DOHH2 (cell line): Measurements from ENCODE around the gene LAMA5.

Experiments
- H3F3A ChIP-seq: fragments of 200-600 bp; sonication (generic), shearing (Covaris generic); 2 replicates; pipeline ENCODE4 v1.6.0; 2016; ENCODE audit warnings: antibody characterized with exemption, mild to moderate bottlenecking; ENCODE audit not compliant: control insufficient read depth, insufficient read depth
- H3K27ac ChIP-seq: fragments of 200-600 bp; sonication (generic); 2 replicates; pipeline ENCODE4 v1.5.1; 2014; ENCODE audit warnings: low read depth, mild to moderate bottlenecking, low read length, moderate library complexity
- H3K27me3 ChIP-seq: fragments of 200-600 bp; sonication (generic); 2 replicates; pipeline ENCODE4 v1.6.1; 2014; ENCODE audit warnings: mild to moderate bottlenecking, low read length, mixed read lengths; ENCODE audit not compliant: control insufficient read depth
- H3K36me3 ChIP-seq: fragments of 200-600 bp; sonication (generic); 2 replicates; pipeline ENCODE4 v1.6.1; 2014; ENCODE audit warnings: mild to moderate bottlenecking, low read length, moderate library complexity, mixed read lengths; ENCODE audit not compliant: control insufficient read depth
- H3K4me1 ChIP-seq: fragments of 200-600 bp; sonication (generic); 2 replicates; pipeline ENCODE4 v1.6.1; 2014; ENCODE audit warnings: mild to moderate bottlenecking, low read length, mixed read lengths; ENCODE audit not compliant: control insufficient read depth
- H3K4me2 ChIP-seq: fragments of 200-600 bp; sonication (generic); 2 replicates; pipeline ENCODE4 v1.6.0; 2014; ENCODE audit warnings: mild to moderate bottlenecking, low read length, moderate library complexity
- H3K4me3 ChIP-seq: fragments of 200-600 bp; sonication (generic); 2 replicates; pipeline ENCODE4 v1.5.1; 2014; ENCODE audit warnings: mild to moderate bottlenecking, low read length, mixed read lengths
- H3K79me2 ChIP-seq: fragments of 200-600 bp; sonication (generic); 2 replicates; pipeline ENCODE4 v1.6.1; 2014; ENCODE audit warnings: mild to moderate bottlenecking, low read length, mixed read lengths; ENCODE audit not compliant: control insufficient read depth
- H3K9me2 ChIP-seq: fragments of 200-600 bp; sonication (generic); replicated peaks from 2 replicates; pipeline ENCODE4 v1.6.1; 2014; ENCODE audit warnings: mild to moderate bottlenecking, low read length, mixed read lengths; ENCODE audit not compliant: control insufficient read depth
- H3K9me3 ChIP-seq: fragments of 200-600 bp; sonication (generic); 2 replicates; pipeline ENCODE4 v1.6.1; 2014; ENCODE audit warnings: antibody characterized with exemption, low read length, mixed read lengths; ENCODE audit not compliant: control insufficient read depth, insufficient read depth
- H4K20me1 ChIP-seq: fragments of 200-600 bp; sonication (generic); 2 replicates; pipeline ENCODE4 v1.6.0; 2014; ENCODE audit warnings: low read depth, mild to moderate bottlenecking, antibody characterized with exemption, low read length, moderate library complexity; ENCODE audit not compliant: control insufficient read depth, insufficient read depth
- EZH2phosphoT487 ChIP-seq: fragments of 200-600 bp; sonication (generic); IDR thresholded peaks from 2 replicates; pipeline ENCODE4 v1.6.1; 2017; ENCODE audit warnings: borderline replicate concordance, mild to moderate bottlenecking, antibody characterized with exemption, low read length, moderate library complexity, mixed read lengths
- TF ChIP-seq, protein P1 (sequence below): fragments of 200-600 bp; sonication (generic); IDR thresholded peaks from one replicate; pipeline ENCODE4 v1.5.1; 2014; ENCODE audit warnings: antibody characterized with exemption, mild to moderate bottlenecking, low read depth, low read length; ENCODE audit not compliant: poor library complexity, severe bottlenecking

LAMA5 gene

DNA sequence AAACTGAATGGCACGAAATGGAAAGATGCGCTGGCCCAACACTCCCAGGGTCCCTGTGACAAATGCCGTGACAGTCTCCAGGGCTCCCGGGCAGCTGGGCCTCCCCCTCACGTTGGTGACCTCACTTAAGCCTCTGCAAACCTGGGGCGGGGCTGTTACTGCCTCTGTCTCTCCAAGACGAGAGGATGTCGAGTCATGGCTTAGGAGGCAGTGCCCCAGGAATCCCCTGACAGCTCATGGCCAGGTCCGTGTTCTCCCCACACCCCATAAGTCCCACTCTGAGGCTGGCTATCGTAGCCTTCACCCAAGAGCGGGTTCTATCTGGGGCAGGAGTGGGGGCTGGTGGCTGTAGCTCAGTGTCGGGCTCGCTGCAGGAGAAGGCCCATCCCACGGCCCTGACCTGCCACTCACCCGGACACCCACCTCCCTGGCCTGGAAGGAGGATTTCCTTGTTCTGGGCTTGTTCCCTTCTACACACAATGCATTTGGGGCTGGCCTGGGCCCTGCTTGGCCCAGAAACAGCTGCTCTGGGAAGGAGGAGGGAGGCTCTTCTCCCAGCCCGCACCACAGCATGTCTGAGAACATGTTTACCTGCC, 14.2 kb upstream of the LAMA5 start:
- H4K20me1 ChIP-seq = no peaks in the 10 kb centered on the region; the same call in 1 of the 2 replicates
- H3K4me2 ChIP-seq = no peak overlapping the region
- H3K4me1 ChIP-seq = peaks cover 20% of the 10 kb centered on the region
- H3K79me2 ChIP-seq = peaks cover 41% of the 10 kb centered on the region
- peaks cover 3% of the 10 kb centered on the region; the same call in 1 of the 2 replicates for H3F3A ChIP-seq
- no peaks in the 10 kb centered on the region for H3K9me2 ChIP-seq
- no peak overlapping the region for H3K4me3 ChIP-seq
- H3K27me3 ChIP-seq = no peaks in the 10 kb centered on the region
- H3K36me3 ChIP-seq = peaks cover 37% of the 10 kb centered on the region
- H3K9me3 ChIP-seq = no peaks in the 10 kb centered on the region
- TF ChIP-seq EZH2phosphoT487 = no peak
- TF ChIP-seq, protein P1, sequence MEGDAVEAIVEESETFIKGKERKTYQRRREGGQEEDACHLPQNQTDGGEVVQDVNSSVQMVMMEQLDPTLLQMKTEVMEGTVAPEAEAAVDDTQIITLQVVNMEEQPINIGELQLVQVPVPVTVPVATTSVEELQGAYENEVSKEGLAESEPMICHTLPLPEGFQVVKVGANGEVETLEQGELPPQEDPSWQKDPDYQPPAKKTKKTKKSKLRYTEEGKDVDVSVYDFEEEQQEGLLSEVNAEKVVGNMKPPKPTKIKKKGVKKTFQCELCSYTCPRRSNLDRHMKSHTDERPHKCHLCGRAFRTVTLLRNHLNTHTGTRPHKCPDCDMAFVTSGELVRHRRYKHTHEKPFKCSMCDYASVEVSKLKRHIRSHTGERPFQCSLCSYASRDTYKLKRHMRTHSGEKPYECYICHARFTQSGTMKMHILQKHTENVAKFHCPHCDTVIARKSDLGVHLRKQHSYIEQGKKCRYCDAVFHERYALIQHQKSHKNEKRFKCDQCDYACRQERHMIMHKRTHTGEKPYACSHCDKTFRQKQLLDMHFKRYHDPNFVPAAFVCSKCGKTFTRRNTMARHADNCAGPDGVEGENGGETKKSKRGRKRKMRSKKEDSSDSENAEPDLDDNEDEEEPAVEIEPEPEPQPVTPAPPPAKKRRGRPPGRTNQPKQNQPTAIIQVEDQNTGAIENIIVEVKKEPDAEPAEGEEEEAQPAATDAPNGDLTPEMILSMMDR = no peak
- no peak overlapping the region for H3K27ac ChIP-seq

DNA sequence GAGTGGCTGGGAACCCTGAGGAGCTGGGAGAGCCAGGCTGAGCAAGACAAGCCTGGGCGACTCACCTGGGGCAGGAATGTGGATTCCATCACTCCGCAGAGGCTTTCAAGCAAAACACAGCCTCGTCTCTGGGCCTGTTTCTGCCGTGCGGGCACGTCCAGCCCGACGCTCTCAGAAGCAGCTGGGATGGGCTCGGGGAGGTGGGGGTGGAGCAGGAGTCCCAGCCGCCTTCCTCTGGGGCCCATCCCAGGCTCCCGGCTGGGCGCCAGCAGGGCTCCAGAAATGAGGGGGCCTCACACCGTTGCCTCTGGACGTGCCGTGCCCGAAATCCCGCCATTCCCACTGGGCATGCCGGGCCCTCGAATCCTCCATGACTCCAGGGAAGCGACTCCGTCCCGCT, 11.1 kb upstream of the LAMA5 start:
- H3K4me1 ChIP-seq = peaks cover 12% of the 10 kb centered on the region
- H3K4me2 ChIP-seq = no peak overlapping the region
- H3K9me3 ChIP-seq = no peaks in the 10 kb centered on the region
- no peak for TF ChIP-seq EZH2phosphoT487
- TF ChIP-seq, protein P1 = no peak
- H3K4me3 ChIP-seq = no peak overlapping the region
- H3K36me3 ChIP-seq = peaks cover 18% of the 10 kb centered on the region
- H3F3A ChIP-seq = no peaks in the 10 kb centered on the region
- no peaks in the 10 kb centered on the region for H3K27me3 ChIP-seq
- H3K79me2 ChIP-seq = peaks cover 12% of the 10 kb centered on the region; the same call in 1 of the 2 replicates
- no peak overlapping the region for H3K27ac ChIP-seq
- H4K20me1 ChIP-seq = no peaks in the 10 kb centered on the region
- H3K9me2 ChIP-seq = no peaks in the 10 kb centered on the region

DNA sequence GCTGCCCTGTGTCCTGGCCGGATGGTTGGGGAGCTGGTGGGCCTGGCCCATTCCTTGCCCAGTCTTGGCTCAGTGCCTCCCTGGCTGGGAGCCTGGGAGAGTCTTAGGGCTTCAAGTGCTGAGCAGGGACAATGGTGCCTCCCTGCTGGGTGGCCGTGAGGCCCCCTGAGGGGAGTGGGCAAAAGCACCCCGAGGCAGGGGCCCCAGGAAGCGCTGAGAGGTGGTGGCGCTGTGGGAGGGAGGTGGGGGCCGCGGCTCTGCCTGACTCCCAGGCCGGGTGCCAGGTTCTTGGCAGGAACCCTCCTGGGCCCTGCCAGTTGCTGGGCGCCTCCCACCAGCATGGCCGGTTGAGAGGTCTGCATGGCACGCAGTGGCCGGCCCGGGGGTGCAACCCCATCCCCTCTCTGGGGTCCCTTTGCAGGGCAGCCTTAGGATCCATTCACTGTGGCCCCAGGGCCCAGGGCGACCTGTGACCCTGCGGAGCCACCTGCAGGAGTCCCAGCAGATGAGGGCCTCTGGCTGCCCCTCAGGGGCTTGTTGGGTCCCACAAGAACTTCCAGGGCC, 10.6 kb upstream of the LAMA5 start:
- H3K9me3 ChIP-seq = no peaks in the 10 kb centered on the region
- no peaks in the 10 kb centered on the region for H3K9me2 ChIP-seq
- peaks cover 12% of the 10 kb centered on the region; the same call in 1 of the 2 replicates for H3K79me2 ChIP-seq
- H3K4me1 ChIP-seq = peaks cover 8% of the 10 kb centered on the region
- peaks cover 16% of the 10 kb centered on the region for H3K36me3 ChIP-seq
- H3K27me3 ChIP-seq = no peaks in the 10 kb centered on the region
- no peak overlapping the region for H3K4me3 ChIP-seq
- H3K4me2 ChIP-seq = no peak overlapping the region
- H3F3A ChIP-seq = no peaks in the 10 kb centered on the region
- H3K27ac ChIP-seq = no peak overlapping the region
- TF ChIP-seq, protein P1 = no peak
- TF ChIP-seq EZH2phosphoT487 = no peak
- H4K20me1 ChIP-seq = no peaks in the 10 kb centered on the region
